ENCODE measurements around the gene RNF169.

DNA sequence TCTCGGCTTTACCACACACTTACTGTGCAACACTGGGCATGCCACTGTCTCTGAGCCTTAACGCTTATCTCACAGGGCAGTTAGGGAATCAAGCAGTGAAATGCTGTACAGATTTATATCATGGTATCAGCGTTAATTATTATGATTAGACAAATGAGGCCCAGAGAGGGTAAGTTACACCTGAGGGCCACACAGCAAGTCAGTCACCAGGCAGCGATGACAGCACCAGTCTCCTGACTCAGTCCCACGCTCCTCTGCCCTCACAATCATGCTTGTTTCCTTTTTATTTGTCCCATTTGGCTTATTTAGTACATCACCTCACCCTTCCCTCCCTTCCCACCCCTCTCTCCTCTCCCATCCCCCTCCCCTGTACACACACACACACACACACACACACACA is 29.6 kb upstream of the RNF169 start:
- TF ChIP-seq, protein P1, sequence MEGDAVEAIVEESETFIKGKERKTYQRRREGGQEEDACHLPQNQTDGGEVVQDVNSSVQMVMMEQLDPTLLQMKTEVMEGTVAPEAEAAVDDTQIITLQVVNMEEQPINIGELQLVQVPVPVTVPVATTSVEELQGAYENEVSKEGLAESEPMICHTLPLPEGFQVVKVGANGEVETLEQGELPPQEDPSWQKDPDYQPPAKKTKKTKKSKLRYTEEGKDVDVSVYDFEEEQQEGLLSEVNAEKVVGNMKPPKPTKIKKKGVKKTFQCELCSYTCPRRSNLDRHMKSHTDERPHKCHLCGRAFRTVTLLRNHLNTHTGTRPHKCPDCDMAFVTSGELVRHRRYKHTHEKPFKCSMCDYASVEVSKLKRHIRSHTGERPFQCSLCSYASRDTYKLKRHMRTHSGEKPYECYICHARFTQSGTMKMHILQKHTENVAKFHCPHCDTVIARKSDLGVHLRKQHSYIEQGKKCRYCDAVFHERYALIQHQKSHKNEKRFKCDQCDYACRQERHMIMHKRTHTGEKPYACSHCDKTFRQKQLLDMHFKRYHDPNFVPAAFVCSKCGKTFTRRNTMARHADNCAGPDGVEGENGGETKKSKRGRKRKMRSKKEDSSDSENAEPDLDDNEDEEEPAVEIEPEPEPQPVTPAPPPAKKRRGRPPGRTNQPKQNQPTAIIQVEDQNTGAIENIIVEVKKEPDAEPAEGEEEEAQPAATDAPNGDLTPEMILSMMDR (IDR thresholded peaks at IDR 0.05), result no peak
- TF ChIP-seq POLR2A (IDR thresholded peaks at IDR 0.05), result no peak

Measured in thyroid gland (tissue), 4 donors.